MM.1S (cell line): ENCODE measurements around the gene KRT8.

ENCODE experiments used
- DNase-seq: peaks from one replicate; pipeline ENCODE4 v3.0.0-alpha.2; 2015
- H2AFZ ChIP-seq: fragments of 300-600 bp; sonication (generic); 2 replicates; pipeline ENCODE4 v1.6.0; 2016; ENCODE audit warnings: antibody characterized with exemption, low read length
- H3F3A ChIP-seq: fragments of 300-600 bp; sonication (generic); 2 replicates; pipeline ENCODE4 v1.6.1; 2016; ENCODE audit warnings: mild to moderate bottlenecking, antibody characterized with exemption, low read length, moderate library complexity, mixed read lengths; ENCODE audit not compliant: insufficient read depth
- H3K27ac ChIP-seq: fragments of 300-600 bp; sonication (generic); 2 replicates; pipeline ENCODE4 v1.5.1; 2016; ENCODE audit warnings: mild to moderate bottlenecking, low read length
- H3K27me3 ChIP-seq: fragments of 300-600 bp; sonication (generic); replicated peaks from 2 replicates; pipeline ENCODE4 v1.6.0; 2016; ENCODE audit warnings: low read length; ENCODE audit not compliant: insufficient read depth
- H3K36me3 ChIP-seq: fragments of 300-600 bp; sonication (generic); replicated peaks from 2 replicates; pipeline ENCODE4 v1.6.1; 2016; ENCODE audit warnings: mild to moderate bottlenecking, low read length, mixed read lengths; ENCODE audit not compliant: insufficient read depth
- H3K4me1 ChIP-seq: fragments of 300-600 bp; sonication (generic); 2 replicates; pipeline ENCODE4 v1.6.1; 2016; ENCODE audit warnings: low read length, mixed read lengths
- H3K4me2 ChIP-seq: fragments of 300-600 bp; sonication (generic); 2 replicates; pipeline ENCODE4 v1.6.0; 2016; ENCODE audit warnings: low read depth, low read length
- H3K4me3 ChIP-seq: fragments of 300-600 bp; sonication (generic); 2 replicates; pipeline ENCODE4 v1.5.1; 2016; ENCODE audit warnings: low read length, mixed read lengths
- H3K79me2 ChIP-seq: fragments of 300-600 bp; sonication (generic); 2 replicates; pipeline ENCODE4 v1.6.1; 2016; ENCODE audit warnings: mixed run types, low read length, mixed read lengths
- H3K9ac ChIP-seq: fragments of 300-600 bp; sonication (generic); 2 replicates; pipeline ENCODE4 v1.6.1; 2016; ENCODE audit warnings: low read length, mixed read lengths
- H3K9me2 ChIP-seq: fragments of 300-600 bp; sonication (generic); replicated peaks from 2 replicates; pipeline ENCODE4 v1.6.1; 2016; ENCODE audit warnings: mild to moderate bottlenecking, low read length, mixed read lengths; ENCODE audit not compliant: insufficient read depth
- H3K9me3 ChIP-seq: fragments of 300-600 bp; sonication (generic); replicated peaks from 2 replicates; pipeline ENCODE4 v1.6.1; 2016; ENCODE audit warnings: mild to moderate bottlenecking, low read length, mixed read lengths; ENCODE audit not compliant: insufficient read depth
- H4K20me1 ChIP-seq: fragments of 300-600 bp; sonication (generic); 2 replicates; pipeline ENCODE4 v1.6.1; 2016; ENCODE audit warnings: mild to moderate bottlenecking, low read length, moderate library complexity, mixed read lengths; ENCODE audit not compliant: insufficient read depth
- EZH2 ChIP-seq: fragments of 300-600 bp; sonication (generic); optimal IDR thresholded peaks from 2 replicates; pipeline ENCODE3; 2017; ENCODE audit warnings: low read depth, mild to moderate bottlenecking, antibody characterized with exemption, low read length, mixed read lengths
- EZH2phosphoT487 ChIP-seq: fragments of 300-600 bp; sonication (generic); IDR thresholded peaks from 2 replicates; pipeline ENCODE4 v1.6.1; 2018; ENCODE audit warnings: antibody characterized with exemption, low read length
- TF ChIP-seq, protein P1 (sequence below): fragments of 300-600 bp; sonication (generic); IDR thresholded peaks from 2 replicates; pipeline ENCODE4 v1.5.1; 2016; ENCODE audit warnings: antibody characterized with exemption, low read length, mixed read lengths

Gene KRT8

GRCh38 chr12:52914576-52915121 lies 9.8 kb upstream of the KRT8 start:
- Histone ChIP-seq H3K27ac (no peak overlapping the region), H3K79me2 (no peaks in the 10 kb centered on the region), H3K9ac (no peak overlapping the region), H3K36me3 (no peaks in the 10 kb centered on the region), H4K20me1 (no peaks in the 10 kb centered on the region), H3K4me3 (no peak overlapping the region), H2AFZ (no peak overlapping the region), H3K9me2 (no peaks in the 10 kb centered on the region), H3K4me1 (peaks cover 9% of the 10 kb centered on the region), H3K9me3 (no peaks in the 10 kb centered on the region), H3F3A (no peaks in the 10 kb centered on the region), H3K4me2 (no peak overlapping the region), H3K27me3 (peaks cover 27% of the 10 kb centered on the region)
- DNase-seq: no peak
- TF ChIP-seq EZH2phosphoT487 (no peak), EZH2 (no peak)
- TF ChIP-seq, protein P1, sequence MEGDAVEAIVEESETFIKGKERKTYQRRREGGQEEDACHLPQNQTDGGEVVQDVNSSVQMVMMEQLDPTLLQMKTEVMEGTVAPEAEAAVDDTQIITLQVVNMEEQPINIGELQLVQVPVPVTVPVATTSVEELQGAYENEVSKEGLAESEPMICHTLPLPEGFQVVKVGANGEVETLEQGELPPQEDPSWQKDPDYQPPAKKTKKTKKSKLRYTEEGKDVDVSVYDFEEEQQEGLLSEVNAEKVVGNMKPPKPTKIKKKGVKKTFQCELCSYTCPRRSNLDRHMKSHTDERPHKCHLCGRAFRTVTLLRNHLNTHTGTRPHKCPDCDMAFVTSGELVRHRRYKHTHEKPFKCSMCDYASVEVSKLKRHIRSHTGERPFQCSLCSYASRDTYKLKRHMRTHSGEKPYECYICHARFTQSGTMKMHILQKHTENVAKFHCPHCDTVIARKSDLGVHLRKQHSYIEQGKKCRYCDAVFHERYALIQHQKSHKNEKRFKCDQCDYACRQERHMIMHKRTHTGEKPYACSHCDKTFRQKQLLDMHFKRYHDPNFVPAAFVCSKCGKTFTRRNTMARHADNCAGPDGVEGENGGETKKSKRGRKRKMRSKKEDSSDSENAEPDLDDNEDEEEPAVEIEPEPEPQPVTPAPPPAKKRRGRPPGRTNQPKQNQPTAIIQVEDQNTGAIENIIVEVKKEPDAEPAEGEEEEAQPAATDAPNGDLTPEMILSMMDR: no peak

GRCh38 chr12:52913431-52913821 lies 8.6 kb upstream of the KRT8 start:
- H3F3A ChIP-seq: no peaks in the 10 kb centered on the region
- no peaks in the 10 kb centered on the region for H4K20me1 ChIP-seq
- no peaks in the 10 kb centered on the region for H3K9me3 ChIP-seq
- H3K4me2 ChIP-seq: 0 out of 2 replicates have a peak overlapping the region, but pooled peaks have one; percentile 15
- no peaks in the 10 kb centered on the region for H3K36me3 ChIP-seq
- peak overlapping the region; percentile 47; the same call in 1 of the 2 replicates for H3K27ac ChIP-seq
- H3K9me2 ChIP-seq: no peaks in the 10 kb centered on the region
- H3K27me3 ChIP-seq: peaks cover 31% of the 10 kb centered on the region
- no peak overlapping the region for H3K9ac ChIP-seq
- no peak overlapping the region for H2AFZ ChIP-seq
- peaks cover 9% of the 10 kb centered on the region for H3K4me1 ChIP-seq
- TF ChIP-seq EZH2phosphoT487 (no peak), EZH2 (no peak)
- TF ChIP-seq, protein P1: no peak
- no peak overlapping the region for H3K4me3 ChIP-seq
- DNase-seq: no peak
- no peaks in the 10 kb centered on the region for H3K79me2 ChIP-seq

DNA sequence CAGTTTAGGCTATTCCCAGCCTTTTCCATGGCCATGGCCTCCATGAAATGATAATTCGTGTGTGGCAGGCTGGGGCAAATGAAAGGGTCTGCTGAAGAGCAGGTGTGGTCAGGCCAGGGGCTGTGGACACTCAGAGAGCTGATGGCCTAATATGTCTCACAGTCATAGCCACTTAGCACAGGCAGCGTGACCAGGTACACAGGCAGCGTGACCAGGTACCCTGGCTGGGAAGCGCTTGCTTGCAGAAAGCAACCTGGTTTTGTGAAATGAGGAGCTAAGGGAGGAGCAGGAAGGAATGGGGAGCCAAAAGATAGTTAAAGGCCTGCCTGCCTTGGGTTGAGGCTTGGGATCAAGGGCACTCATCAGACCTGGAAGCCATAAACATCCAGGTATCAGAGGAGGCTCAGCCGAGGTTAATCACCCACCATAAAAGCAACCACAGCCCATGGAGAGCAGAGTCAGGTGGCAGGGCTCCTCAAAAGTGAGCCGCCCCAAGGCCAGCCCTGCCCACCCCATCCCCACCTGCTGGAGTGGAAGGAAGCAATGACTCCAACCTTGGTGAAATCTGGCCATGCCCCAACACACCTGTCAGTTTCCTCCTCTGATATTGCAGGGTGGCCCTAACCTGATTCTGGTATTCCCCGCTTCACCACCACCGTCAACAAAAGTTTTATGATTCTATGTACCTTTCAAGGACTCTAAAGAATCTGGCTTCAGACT lies 8.0 kb upstream of the KRT8 start:
- H3K27ac ChIP-seq: peak overlapping the region; percentile 47; the same call in 1 of the 2 replicates
- no peaks in the 10 kb centered on the region for H3K9me2 ChIP-seq
- no peak overlapping the region for H2AFZ ChIP-seq
- H3K4me2 ChIP-seq: no peak overlapping the region
- peak; percentile 46 for DNase-seq
- no peak overlapping the region for H3K9ac ChIP-seq
- H3K9me3 ChIP-seq: no peaks in the 10 kb centered on the region
- H3K27me3 ChIP-seq: peaks cover 28% of the 10 kb centered on the region; the same call in 1 of the 2 replicates
- H4K20me1 ChIP-seq: no peaks in the 10 kb centered on the region
- no peaks in the 10 kb centered on the region for H3K79me2 ChIP-seq
- H3K4me3 ChIP-seq: no peak overlapping the region
- no peaks in the 10 kb centered on the region for H3K36me3 ChIP-seq
- peaks cover 9% of the 10 kb centered on the region for H3K4me1 ChIP-seq
- no peaks in the 10 kb centered on the region for H3F3A ChIP-seq
- TF ChIP-seq EZH2: no peak
- TF ChIP-seq, protein P1: no peak
- no peak for TF ChIP-seq EZH2phosphoT487
